Lung (tissue), 12 donors: ENCODE measurements around the gene THEMIS2. TPM values are rescaled to one million over a fixed set of nuclear protein-coding genes. Genes with fewer than 3 reads are reported as not detected.

Experiments used
- ATAC-seq: fragments of 200-7000 bp; cut with Tn5 transposase; one replicate; pipeline ENCODE4 v1.9.1; 2020; ENCODE audit warnings: moderate number of reproducible peaks; ENCODE audit not compliant: insufficient read depth, low FRiP score
- DNase-seq, 3 donors: peaks; one replicate each; pipeline ENCODE4 v3.0.0-alpha.2; 2013 to 2017
- H3K27ac ChIP-seq, 2 donors: one replicate each; pipeline ENCODE4 v1.5.1; 2013; ENCODE audit warnings: mild to moderate bottlenecking in 2 of 2, moderate library complexity in 2 of 2, control low read depth in 1 of 2, inconsistent platforms in 1 of 2, low read depth in 1 of 2, low read length in 1 of 2
- H3K27me3 ChIP-seq, 3 donors: one replicate each; pipeline ENCODE4 v1.5.1; 2013; ENCODE audit warnings: low read length in 2 of 3; ENCODE audit not compliant: control insufficient read depth in 3 of 3, insufficient read depth in 3 of 3
- H3K36me3 ChIP-seq, 4 donors: one replicate each; pipeline ENCODE4 v1.5.1; 2013; ENCODE audit warnings: low read length in 4 of 4, mild to moderate bottlenecking in 1 of 4, moderate library complexity in 1 of 4; ENCODE audit not compliant: control insufficient read depth in 4 of 4, insufficient read depth in 4 of 4
- H3K4me1 ChIP-seq, 5 donors: one replicate each; pipeline ENCODE4 v1.5.1; 2013; ENCODE audit warnings: low read length in 5 of 5, mild to moderate bottlenecking in 2 of 5, moderate library complexity in 1 of 5; ENCODE audit not compliant: control insufficient read depth in 5 of 5, insufficient read depth in 5 of 5
- H3K4me3 ChIP-seq: one replicate; pipeline ENCODE4 v1.5.1; 2013; ENCODE audit warnings: mild to moderate bottlenecking, control low read depth, moderate library complexity
- H3K9ac ChIP-seq, 2 donors: one replicate each; pipeline ENCODE4 v1.5.1; 2013; ENCODE audit warnings: low read length in 2 of 2, control low read depth in 1 of 2; ENCODE audit not compliant: insufficient read depth in 1 of 2
- H3K9me3 ChIP-seq, 4 donors: one replicate each; pipeline ENCODE4 v1.5.1; 2013; ENCODE audit warnings: low read length in 3 of 4, mild to moderate bottlenecking in 1 of 4, moderate library complexity in 1 of 4; ENCODE audit not compliant: control insufficient read depth in 4 of 4, insufficient read depth in 3 of 4
- WGBS, 2 donors: extraction: QIAGEN DNeasy Blood & Tissue Kit; methylation state at CpG; one replicate each; pipeline ENCODE4 v1.1.7; 2013; 5-methylcytosine and 5-hydroxymethylcytosine counted together
- polyA plus RNA-seq, 2 donors: library from polyadenylated mRNA; stranded (reverse); fragments of 200-250 nt; gene quantifications; one replicate each; pipeline ENCODE4 v1.2.1, GENCODE V29; 2013
- total RNA-seq, 2 donors: library from RNA; depleted of rRNA in 1 of 2; stranded (reverse); fragments of >200 nt in 1 of 2; gene quantifications; one replicate each; pipeline ENCODE4 v1.2.1, GENCODE V29; 2014 to 2021
- TF ChIP-seq, protein P1 (sequence below): IDR thresholded peaks from 2 replicates; pipeline ENCODE4 v1.5.1; 2012; ENCODE audit warnings: mild to moderate bottlenecking; ENCODE audit errors: control extremely low read depth, extremely low read depth
- donor health status: control.
- donor health status: control.
- donor health status: Bipolar disorder and iron deficiency.
- donor health status: healthy.
- donor health status: DM: yes; HTN: yes; CAD: no.

THEMIS2 gene
- total and polyA plus RNA-seq, 4 donors, result 21.3 to 153 (median 71.8) TPM

- H3K27ac ChIP-seq, result no peak overlapping the region
- TF ChIP-seq, protein P1, sequence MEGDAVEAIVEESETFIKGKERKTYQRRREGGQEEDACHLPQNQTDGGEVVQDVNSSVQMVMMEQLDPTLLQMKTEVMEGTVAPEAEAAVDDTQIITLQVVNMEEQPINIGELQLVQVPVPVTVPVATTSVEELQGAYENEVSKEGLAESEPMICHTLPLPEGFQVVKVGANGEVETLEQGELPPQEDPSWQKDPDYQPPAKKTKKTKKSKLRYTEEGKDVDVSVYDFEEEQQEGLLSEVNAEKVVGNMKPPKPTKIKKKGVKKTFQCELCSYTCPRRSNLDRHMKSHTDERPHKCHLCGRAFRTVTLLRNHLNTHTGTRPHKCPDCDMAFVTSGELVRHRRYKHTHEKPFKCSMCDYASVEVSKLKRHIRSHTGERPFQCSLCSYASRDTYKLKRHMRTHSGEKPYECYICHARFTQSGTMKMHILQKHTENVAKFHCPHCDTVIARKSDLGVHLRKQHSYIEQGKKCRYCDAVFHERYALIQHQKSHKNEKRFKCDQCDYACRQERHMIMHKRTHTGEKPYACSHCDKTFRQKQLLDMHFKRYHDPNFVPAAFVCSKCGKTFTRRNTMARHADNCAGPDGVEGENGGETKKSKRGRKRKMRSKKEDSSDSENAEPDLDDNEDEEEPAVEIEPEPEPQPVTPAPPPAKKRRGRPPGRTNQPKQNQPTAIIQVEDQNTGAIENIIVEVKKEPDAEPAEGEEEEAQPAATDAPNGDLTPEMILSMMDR, result no peak
- no peaks in the 10 kb centered on the region for H3K9me3 ChIP-seq
- H3K36me3 ChIP-seq, result peaks cover 0 to 26% (median 3%) of the 10 kb centered on the region in 4 donors
- H3K27me3 ChIP-seq, result no peaks in the 10 kb centered on the region
- H3K4me3 ChIP-seq, result no peak overlapping the region
- 64 to 71% methylated on average over 3 of the region's 3 CpGs for WGBS, 2 donors
- no peak overlapping the region for H3K9ac ChIP-seq
- no peak for ATAC-seq
- H3K4me1 ChIP-seq, result no peaks in the 10 kb centered on the region
- DNase-seq, result no peak
Measured at GRCh38 chr1:27886744-27887143, 14.4 kb downstream of the THEMIS2 start.

DNA sequence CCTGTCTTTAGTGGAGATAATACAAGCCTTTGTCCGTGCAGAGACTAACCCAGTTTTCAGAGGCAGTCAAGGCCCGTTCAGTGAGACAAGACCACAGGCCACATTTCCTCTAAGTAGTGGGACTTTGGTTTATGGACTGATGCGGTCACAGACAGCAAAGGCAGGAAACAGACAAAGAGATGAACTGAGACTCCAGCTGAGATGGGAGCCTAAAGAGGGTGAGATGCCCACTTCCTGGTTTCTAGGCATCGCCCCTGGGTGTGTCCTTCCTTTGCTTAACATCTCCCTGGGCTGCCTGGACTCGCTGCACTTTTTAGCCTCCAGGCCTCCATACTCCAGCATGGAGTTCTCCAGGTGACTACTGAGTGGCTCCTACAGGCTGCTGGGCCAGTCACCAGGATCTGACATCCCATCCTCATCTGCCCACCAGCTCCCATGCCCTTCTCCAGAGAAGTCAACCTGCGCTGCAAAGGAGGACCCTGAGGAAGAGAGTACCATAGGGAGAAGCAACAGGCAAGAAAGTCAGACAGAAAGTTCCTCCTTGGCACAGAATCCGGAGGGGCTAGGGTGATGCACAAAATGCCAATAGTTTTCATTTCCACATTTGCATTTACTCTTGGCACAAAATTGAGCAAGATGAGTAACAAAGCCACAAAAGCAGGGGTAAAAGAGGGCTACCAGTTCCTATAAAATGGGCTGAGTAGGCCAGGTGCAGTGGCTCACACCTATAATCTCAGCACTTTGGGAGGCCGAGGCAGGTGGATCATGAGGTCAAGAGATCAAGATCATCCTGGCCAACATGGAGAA lies 15.1 kb downstream of the THEMIS2 start:
- ATAC-seq (no peak), DNase-seq (no peak)

GRCh38 chr1:27889506-27889905 lies 17.2 kb downstream of the THEMIS2 start:
- DNase-seq, result no peak
- no peak overlapping the region for H3K4me3 ChIP-seq
- H3K27me3 ChIP-seq, result no peaks in the 10 kb centered on the region
- H3K27ac ChIP-seq, result peak overlapping the region in 1 of 2 donors; percentile 62
- no peaks in the 10 kb centered on the region for H3K4me1 ChIP-seq
- no peak overlapping the region for H3K9ac ChIP-seq
- peaks cover 7 to 25% (median 17%) of the 10 kb centered on the region in 4 donors for H3K36me3 ChIP-seq
- ATAC-seq, result no peak
- no peaks in the 10 kb centered on the region for H3K9me3 ChIP-seq
- 85 to 89% methylated on average over 3 of the region's 3 CpGs for WGBS, 2 donors
- TF ChIP-seq, protein P1, result no peak

More for the DNA sequence above, 15.1 kb downstream of the THEMIS2 start:
- Histone ChIP-seq H3K4me3 (no peak overlapping the region), H3K9me3 (no peaks in the 10 kb centered on the region), H3K27ac (peak overlapping the region in 1 of 2 donors; percentile 42), H3K36me3 (peaks cover 0 to 20% (median 8%) of the 10 kb centered on the region in 4 donors), H3K4me1 (no peaks in the 10 kb centered on the region), H3K9ac (no peak overlapping the region), H3K27me3 (no peaks in the 10 kb centered on the region)
- WGBS, 2 donors, result 36 to 64% methylated on average over 8 of the region's 8 CpGs
- TF ChIP-seq, protein P1, result no peak
